GM19372 (cell line): ENCODE measurements around the gene CERS3.
"Not testable (repeated sequence)": the region's sequence is repeated elsewhere in the genome, so short reads cannot be mapped to it uniquely, and the experiment has no call there.

Source experiments
- ATAC-seq: cut with Tn5 transposase; IDR thresholded peaks from one replicate; pipeline ENCODE4 v1.9.1; 2021; ENCODE audit warnings: mild to moderate bottlenecking, low read depth, moderate library complexity; ENCODE audit not compliant: unreplicated experiment

CERS3 gene

GRCh38 chr15:100471933-100472332 lies 56.8 kb downstream of the CERS3 start:
- ATAC-seq: no peak

GRCh38 chr15:100468285-100468684 lies 60.5 kb downstream of the CERS3 start:
- no peak for ATAC-seq

- no peak for ATAC-seq
Observed at GRCh38 chr15:100466073-100466472, 62.7 kb downstream of the CERS3 start.

GRCh38 chr15:100464888-100465287 lies 63.9 kb downstream of the CERS3 start:
- ATAC-seq: no peak

- ATAC-seq: no peak
Observed at GRCh38 chr15:100464256-100464655, 64.5 kb downstream of the CERS3 start.

- ATAC-seq: no peak
Observed at GRCh38 chr15:100463515-100463914, 65.2 kb downstream of the CERS3 start.

GRCh38 chr15:100461049-100461448 lies 67.7 kb downstream of the CERS3 start:
- ATAC-seq: no peak

GRCh38 chr15:100457201-100457600 lies 71.5 kb downstream of the CERS3 start:
- ATAC-seq: no peak

GRCh38 chr15:100454148-100454547 lies 74.6 kb downstream of the CERS3 start:
- ATAC-seq: no peak

GRCh38 chr15:100448481-100448880 lies 80.3 kb downstream of the CERS3 start:
- ATAC-seq: no peak

- not testable (repeated sequence) for ATAC-seq
Observed at GRCh38 chr15:100441063-100441462, 87.7 kb downstream of the CERS3 start.

GRCh38 chr15:100439514-100439913 lies 89.2 kb downstream of the CERS3 start:
- no peak for ATAC-seq

GRCh38 chr15:100438570-100438969 lies 90.2 kb downstream of the CERS3 start:
- ATAC-seq: no peak

GRCh38 chr15:100437261-100437660 lies 91.5 kb downstream of the CERS3 start:
- ATAC-seq: no peak

- no peak for ATAC-seq
Observed at GRCh38 chr15:100434561-100434960, 94.2 kb downstream of the CERS3 start.

GRCh38 chr15:100434038-100434437 lies 94.7 kb downstream of the CERS3 start:
- ATAC-seq: no peak

GRCh38 chr15:100433304-100433703 lies 95.4 kb downstream of the CERS3 start:
- no peak for ATAC-seq

GRCh38 chr15:100430411-100430810 lies 98.3 kb downstream of the CERS3 start:
- no peak for ATAC-seq

- no peak for ATAC-seq
Observed at GRCh38 chr15:100429116-100429728, 99.5 kb downstream of the CERS3 start.

- ATAC-seq: no peak
Observed at GRCh38 chr15:100426937-100427336, 101.8 kb downstream of the CERS3 start.

GRCh38 chr15:100405179-100405578 lies 123.6 kb downstream of the CERS3 start:
- no peak for ATAC-seq

- ATAC-seq: no peak
Observed at GRCh38 chr15:100400996-100401395, 127.8 kb downstream of the CERS3 start.
